ENCODE results near the gene FILIP1L.

GRCh38 chr3:100081311-100081710 is 33.0 kb downstream of the FILIP1L start:
- TF ChIP-seq CTCF (IDR thresholded peaks at IDR 0.05) (no peak), EP300 (IDR thresholded peaks at IDR 0.05) (no peak), POLR2A (IDR thresholded peaks at IDR 0.05) (no peak), POLR2AphosphoS5 (IDR thresholded peaks at IDR 0.05) (no peak)

Data from stomach (tissue), 4 donors.